CD4-positive, alpha-beta T cell treated with Interleukin-1 beta for 1 hour (primary cell): ENCODE results near the gene AFG1L.

Experiments used
- DNase-seq, 2 donors: peaks; one replicate each; pipeline ENCODE4 v3.0.0-alpha.2; 2020 to 2022

The AFG1L gene

DNA sequence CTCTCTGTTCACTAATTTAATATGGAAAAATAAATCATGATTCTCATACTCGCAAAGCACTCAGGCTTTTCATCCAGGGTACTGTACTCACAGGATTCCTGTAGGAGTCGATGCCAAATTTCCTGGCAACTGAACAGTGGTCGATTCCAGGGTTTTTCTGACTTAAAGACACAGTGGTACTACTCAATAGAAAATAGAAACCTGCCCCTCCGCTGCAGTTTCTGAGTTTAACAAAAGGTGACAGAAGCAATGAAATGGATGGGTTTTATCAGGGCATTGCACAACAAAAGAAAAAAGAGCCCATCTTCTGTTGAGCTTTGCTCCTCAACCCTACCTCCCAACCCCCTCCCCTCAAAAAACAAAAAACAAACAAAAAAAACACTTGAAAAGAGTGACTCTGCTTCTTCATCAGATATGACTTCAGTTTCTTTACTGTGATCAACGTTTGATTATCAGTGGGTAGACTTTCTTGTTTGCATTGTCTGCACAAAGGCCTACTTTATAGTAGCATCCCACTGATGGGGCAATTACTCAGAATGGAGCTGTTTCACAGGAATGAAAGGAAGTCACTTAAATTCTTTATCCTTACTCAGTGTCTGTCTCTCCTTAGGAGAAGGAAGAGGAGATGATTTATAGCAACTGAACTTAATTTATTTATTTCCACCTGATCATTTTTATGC is 169.7 kb downstream of the AFG1L start:
- DNase-seq, result no peak

DNA sequence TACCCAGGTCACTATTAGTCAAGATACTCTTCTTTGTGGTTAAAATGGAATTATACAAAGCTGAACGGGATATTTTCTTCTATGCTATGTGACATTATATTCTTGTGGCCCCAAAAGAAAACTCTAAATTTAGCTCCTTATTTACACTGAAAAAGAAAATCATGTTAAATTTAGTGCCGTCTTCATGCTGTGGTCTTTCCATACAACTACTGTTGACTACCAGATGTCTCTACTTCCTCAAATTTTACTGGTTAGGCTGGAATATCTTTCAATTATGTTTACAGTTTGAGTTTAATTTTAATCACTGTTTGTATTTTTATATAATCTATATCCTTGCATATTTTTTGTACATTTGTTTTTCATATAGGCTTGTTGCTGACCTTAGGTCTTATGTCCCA is 170.2 kb downstream of the AFG1L start:
- DNase-seq, result no peak

DNA sequence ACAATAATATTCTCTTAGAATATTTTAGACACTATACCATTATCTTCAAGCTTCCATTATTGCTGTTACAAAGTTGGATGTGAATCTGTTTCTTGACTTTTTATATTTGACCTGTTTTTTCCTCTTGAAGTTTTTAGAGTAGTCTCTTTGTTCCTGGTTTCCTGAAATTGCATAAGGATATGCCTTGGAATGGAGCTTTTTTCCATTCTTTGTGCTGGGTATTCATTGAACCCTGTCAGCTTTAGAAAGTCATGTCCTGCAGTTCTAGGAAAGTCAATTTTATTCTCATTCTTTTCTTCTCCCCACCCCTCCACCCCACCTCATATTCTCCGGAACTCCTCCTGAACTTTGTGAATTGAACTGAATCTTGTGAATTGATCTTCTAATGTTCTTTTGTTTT is 173.5 kb downstream of the AFG1L start:
- DNase-seq, result no peak

DNA sequence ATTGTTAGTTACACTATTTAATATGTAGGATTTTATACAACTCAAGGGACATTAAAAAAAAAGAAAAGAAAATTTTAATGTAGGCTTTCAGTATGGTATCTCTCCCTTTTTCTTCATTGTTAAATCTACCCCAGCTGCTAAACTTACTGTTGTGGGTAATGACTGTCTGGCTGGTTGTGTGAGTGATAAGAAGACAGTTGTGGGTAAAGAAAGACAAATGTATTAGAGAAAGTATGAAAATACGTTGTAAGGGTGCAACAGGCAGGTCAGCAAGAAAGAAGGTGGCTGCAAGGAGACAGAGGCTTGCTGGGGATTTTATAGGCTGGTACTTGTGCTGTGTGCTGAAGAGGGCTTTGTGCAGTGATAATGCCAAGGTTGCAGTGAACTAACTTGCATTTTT is 174.5 kb downstream of the AFG1L start:
- DNase-seq, result no peak

DNA sequence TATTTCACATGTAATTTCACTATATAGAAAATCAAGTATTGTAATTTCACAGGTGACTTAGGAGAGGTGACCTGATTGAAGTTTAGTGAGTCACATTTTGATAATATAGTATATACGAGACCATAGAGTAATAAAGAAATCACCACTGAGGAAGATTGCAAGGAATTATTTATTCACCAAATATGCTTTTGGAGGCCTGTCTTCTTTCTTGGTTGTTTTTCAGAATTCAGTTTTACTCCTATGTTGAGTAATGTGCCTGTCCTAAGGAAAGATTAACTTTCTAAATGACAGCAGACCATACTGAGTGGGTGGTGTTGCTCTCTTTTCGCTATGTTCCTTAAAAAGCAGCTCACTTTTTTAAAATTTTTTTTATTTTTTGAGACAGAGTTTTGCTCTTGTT is 178.3 kb downstream of the AFG1L start:
- no peak for DNase-seq

DNA sequence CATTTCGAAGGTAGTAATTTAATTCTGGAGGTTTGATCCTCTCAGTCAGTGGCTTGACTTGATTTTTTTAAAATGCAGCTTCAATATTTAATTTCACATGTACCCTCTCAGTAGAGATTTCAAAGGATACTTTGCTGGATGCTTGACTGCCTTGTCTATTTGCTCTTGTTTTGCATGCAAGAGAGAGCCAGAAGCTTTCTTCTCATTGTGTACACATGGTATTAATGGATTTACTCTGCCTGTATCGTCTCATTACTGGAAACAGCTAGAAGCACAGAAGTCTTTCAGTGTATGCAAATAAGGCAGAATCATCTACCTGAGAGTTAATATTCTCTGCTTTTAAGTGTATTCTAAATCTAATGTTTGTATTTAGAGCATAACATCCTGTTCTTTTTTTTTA is 181.5 kb downstream of the AFG1L start:
- DNase-seq, result no peak

DNA sequence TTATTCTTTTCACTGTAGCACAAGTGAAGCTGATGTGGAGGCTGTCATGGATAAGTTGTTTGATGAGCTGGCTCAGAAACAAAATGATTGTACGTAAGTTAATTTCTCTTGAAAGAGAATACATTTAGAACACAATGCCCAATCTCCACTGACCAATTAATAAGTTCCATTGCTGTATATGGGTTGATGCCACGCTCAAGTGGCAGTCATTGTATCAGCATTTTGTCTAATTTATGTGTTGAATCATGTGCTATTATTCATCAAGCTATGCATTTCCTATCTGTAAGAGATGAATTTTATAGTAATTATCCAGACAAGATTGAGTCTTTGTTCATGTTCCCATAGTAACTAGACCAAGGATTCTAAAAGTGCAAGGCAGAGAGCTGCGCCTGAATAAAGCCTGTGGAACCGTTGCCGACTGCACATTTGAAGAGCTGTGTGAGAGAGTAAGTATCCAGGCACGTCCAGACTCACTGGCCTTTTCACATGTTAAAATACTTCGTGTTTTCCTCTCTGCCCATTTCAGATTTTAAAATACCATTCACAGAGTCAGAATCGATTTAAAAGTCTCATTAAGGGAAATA is 182.1 kb downstream of the AFG1L start:
- DNase-seq, result no peak

DNA sequence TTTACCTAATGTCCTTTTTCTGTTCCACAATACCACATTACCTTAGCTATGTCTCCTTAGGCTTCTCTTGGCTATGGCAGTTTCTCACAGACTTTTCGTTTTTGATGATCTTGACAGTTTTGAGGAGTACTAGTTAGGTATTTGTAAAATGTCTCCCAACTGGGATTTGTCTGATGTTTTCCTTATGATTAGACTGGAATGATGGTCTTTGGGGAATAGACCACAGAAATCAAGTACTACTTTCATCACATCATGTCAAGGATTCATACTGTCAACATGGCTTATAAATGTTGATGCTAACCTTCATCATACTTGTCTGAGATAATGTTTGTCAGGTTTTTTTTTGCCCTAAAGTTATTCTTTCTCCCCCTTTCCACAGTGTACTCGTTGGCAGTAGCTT is 187.7 kb downstream of the AFG1L start:
- DNase-seq, result no peak

DNA sequence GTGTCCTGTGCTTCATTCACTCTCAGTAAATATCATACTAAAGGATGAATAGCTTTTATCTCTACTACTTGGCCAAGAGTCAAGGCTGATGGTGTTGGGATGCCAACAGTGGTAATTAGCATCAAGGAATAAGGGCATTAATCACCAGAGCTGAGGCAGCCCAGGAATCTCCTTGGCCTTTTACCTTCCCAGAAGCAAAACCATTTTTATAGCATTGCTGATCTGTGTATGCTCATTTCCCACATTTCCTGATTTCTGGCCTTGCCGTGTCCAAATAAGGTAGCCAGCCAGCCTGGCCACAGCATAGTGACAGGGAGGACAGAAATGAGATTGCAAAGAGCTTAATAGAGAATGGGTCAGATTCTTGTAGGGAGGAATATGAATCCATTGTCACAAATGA is 189.2 kb downstream of the AFG1L start:
- DNase-seq, result no peak

DNA sequence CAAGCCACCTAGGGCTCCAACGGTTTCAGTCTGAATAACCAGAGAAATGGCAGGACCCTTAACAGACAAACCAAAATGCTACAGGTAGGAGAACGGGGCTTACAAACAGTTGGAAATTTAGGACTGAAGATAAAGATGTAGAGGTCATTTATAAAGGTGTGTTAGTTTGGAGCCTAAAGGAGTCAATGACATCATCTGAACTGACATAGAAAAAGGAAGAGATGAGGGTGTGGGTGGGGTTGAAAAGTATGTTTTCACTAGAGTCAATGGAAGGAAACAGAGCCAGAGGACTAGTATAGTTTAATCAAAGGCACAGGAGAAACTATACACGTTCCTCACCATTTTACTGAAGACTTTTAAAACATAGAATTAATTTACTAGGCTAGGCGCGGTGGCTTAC is 194.8 kb downstream of the AFG1L start:
- no peak for DNase-seq

DNA sequence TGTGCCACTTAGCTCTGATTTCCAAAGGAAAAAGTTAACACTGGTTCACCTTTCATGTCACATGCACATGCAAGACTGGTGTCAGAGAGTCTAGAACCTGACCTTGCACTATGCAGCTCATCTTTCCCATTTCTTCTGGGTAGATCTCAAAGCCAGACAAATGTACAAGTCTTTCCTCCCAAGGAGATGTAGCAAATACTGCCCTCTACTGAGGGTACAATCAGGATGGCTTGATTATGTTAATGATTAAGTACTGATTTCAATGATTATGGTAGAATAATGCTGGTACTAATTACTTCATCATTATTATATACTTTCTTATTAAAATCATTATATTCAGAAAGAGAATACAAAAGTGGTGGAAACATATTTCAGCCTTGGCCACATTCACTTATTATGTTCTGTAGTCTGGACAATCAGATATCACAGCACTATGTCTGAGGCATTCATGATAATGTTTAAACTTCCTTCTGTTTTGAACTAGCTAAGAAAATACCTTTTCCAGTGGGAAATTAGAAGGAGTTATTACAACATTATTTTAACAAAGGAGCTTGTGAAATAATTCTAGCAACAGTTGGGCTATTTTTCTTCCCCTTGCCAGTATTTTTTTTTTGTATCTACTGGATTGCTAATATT is 197.4 kb downstream of the AFG1L start:
- DNase-seq, result peak in 1 of 2 donors; percentile 34

DNA sequence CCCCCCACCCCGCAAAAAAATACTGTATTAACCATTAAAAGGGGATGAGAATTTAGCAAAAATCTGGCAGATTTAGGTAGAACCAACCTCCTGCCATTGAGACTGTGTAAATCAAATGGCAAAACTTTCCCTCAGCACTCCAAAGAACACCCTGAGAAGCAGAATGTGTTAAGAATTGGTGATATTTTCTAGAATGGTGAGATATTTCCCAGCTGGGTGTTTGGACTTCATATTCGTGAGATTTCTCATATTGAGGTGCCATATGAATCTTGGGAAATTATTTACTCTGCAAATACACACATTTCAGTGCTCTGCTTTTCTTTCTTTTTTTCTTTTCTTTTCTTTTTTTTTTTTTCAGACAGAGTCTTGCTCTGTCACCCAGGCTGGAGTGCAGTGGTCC is 199.6 kb downstream of the AFG1L start:
- no peak for DNase-seq

DNA sequence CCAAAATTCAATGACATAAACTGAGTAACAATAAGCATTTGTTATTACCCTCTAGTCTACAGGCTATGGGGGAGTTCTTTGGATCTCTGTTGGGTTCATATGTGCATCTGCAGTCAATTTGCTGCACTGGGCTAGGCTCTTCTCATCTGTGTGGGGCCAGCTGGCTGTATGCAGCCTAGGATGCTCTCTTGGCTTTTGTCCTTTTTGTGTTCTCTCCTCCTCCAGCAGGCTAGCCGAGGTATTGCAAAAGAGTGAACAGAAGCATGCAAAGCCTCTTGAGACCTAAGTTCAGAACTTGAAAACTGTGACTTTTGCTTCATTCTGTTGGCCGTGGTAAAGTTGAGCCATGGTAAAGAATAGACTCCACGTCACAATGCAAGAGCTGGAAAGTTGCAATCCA is 203.0 kb downstream of the AFG1L start:
- peak in 1 of 2 donors; percentile 1 for DNase-seq

DNA sequence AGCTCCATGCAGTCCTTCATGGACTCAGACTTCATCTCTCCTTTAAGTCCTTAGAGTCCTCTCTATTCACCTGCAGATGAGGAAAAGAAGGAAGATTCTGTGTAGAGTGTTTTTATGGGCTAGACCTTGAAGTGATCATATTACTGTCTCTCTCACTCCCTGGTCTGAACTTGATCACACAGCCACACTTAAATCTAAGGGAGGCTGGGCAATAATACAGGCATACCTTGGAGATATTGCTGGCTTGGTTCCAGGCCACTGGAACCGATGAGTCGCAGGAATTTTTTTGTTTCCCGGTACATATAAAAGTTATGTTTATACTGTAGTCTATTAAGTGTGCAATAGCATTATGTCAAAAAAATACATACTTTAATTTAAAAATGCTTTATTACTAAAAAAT is 206.7 kb downstream of the AFG1L start:
- no peak for DNase-seq

DNA sequence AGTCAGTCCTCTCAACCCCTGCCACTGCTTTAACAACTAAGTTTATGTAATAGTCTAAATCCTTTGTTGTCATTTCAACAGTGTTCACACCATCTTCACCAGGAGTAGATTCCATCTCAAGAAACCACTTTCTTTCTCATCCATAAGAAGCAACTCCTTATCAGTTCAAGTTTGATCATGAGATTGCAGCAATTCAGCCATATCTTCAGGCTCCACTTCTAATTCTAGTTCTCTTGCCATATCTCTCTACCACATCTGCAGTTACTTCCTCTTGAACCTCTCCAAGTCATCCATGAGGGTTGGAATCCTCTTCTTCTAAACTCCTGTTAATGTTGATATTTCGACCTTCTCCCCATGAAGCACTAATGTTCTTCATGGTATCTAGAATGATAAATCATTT is 208.0 kb downstream of the AFG1L start:
- DNase-seq, result no peak

DNA sequence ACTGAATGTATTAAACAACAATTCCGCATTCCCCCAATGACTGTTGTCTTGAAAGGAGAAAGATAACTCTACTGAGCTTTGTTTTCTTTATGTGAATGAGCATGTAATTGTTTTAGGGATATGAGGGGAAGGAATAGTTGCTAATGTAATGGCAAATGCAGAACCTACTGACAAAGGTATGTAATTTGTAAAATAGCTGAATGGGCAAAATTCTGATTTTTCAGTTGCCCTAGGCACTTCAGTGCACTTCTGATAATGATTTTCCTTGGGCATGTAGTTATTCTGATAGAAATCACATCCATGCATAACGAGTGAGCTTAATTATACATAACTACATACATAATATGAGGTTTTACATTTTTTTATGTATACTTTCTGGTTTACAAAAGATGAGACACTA is 212.5 kb downstream of the AFG1L start:
- DNase-seq, result no peak

DNA sequence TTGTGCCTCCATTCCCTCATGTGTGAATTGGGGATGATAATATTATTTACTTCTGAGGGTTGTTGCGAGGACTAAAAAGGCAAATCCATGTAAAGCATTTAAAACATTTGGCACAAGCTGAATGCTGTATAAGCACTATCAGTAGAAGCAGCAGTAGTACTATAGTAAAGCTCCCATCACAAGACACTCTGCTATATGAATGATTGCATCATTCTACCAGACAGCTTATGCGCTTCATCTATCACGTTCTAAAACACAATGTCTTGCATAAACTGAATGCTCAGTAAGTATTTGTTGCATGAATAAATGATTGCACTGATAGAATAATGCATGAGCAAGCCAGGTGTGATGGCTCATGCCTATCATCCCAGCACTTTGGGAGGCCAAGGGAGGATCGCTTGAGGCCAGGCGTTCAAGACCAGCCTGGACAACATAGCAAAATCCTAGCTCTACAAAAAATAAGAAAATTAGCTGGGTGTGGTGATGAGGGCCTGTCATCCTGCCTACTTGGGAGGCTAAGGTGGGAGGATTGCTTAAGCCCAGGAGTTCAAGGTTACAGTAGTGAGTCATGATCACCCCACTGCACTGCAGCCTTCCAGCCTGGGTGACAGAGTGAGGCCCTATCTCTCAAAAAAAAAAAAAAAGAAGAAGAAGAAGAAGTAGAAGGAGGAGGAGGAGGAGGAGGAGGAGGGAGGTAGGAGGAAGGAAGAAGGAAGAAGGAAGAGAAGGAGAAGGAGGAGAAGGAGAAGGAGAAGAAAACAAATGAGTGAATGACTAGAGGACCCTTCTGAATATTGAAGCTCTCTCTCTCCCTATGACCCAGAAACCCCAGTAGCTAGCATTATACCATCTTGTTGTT is 215.8 kb downstream of the AFG1L start:
- DNase-seq, result no peak

DNA sequence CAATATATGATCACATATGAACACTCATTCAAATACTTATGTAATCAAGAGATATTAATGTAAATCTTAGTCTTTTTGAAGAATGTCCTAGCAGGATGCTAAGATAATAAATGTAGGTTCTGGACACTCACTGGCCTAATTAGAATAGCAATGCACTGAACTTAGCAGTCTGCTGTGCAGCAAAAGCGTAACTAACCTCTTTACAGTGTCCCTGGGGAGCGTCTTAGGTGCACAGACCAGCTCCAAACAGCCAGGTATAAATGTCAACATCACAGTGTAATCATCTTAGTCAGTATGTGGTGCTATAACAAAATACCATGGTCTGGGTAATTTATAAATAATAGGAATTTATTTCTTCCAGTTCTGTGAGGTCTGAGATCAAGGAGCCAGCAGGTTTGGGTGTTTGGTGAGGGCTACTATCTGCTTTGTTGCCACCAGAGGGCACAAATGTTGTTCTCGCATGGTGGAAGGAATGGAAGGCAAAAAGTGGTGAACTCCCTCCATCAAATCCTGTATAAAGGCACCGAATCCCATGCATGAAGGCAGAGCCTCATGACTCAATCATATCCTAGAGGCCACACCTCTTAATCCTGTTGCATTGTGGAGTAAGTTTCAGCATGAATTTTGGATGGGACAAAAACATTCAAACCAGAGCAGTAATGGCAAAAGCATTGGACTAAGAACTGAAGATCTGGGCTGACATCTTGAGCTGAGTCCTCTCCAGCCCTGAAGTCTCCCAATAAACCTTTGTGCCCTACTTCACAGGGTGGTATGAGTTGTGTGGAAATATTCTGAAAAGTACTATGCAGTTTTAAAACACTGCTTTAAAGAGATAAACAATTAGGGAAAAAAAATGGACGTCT is 224.1 kb downstream of the AFG1L start:
- DNase-seq, result no peak

DNA sequence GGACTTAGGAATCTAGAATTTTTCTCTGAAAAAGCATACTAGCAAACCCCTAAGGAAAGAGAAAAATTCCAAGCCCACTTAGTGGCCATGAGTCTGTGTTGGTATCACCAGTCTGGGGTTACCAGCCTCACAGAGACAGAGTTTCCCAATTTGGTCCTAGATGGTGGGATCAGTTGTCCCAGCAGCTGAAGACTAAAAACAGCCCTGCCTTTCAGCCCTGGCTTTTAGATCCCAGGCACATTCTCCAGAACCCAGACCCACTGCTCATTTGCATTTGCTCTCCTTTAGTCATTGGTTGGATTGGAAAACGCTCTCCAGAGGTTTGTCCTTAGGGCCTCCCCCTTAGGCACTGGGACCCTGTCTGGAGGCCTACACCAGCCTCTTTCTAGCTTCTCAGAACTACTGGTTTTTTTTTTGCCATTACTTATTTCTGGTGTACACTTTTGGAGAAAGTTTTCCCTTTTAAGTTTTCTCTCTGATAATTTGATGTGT is 226.8 kb downstream of the AFG1L start:
- DNase-seq, result no peak

DNA sequence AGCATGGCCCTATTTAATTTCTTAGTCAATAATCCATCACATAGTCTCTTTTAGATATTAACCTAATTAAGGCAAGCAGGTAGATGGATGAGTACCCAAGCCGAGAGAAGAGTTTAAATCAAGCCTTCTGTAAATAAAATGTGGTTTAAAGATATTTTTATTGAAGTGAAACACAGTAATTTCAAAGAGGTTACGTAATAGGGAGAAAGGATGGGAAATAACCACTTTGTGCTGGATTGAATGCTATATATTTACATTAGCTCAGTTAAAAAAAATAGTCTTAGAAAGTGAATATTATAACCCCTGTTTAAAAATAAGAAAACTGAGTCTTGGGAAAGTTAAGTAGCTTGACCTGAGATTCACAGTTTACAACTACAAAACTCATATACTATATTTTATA is 228.8 kb downstream of the AFG1L start:
- no peak for DNase-seq

DNA sequence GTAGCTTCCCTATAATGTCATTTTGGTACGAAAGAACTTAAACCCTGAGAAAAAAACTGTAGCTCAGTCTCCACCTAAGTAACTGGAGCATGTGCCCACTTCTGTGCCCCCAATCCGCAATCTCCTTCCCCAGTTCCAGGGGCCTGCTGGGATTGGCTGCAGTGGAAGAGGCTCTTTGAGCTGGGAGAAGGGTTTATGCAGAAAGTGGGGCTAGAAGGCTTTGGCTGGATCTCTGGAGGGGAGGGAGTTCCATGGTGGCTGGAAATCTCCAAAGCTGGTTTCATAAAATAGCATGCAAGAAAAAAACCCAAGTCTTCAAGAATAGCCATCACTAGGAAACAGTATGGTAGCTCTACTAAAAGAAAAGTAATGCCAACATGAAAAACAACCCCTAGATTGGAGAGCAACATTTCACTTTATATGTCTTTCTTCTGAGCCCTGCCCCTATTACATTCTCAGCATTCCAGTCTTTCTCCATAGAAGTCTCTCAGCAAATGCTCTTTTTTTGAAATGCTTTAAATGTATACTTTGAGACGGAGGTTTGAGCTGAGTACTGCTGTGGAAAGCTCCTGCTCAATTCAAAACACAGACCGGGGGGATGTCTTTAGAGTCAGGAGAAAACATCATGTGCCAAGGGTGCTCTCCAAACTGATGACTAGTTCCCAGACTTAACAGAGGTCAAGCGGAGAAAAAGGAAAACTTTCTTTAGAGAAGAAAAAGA is 229.8 kb downstream of the AFG1L start:
- DNase-seq, result no peak

DNA sequence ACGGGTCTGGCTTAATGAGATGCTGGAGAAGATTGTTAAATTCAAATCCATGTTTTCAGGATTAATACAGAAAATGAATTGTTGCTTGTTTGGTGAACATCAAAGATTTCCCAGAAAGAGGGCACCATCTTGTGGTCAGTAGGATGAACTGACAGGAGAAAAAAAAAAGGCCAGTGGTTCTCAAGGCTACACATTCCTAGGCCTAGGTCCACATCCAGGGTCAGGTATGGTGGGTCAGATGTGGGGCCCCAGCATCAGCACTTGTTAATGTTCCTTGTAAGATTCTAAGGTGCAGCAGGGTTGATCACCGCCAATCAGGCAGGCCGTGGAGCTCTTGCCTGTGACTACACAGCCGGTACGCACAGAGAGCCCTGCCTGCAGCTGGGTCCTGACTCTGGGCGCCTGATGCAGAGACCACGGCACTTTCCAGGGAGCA is 231.9 kb downstream of the AFG1L start:
- DNase-seq, result peak in 1 of 2 donors; percentile 22
